IPS DF 6.9 (cell line): ENCODE measurements around the gene LRRC14B.
"Not testable (repeated sequence)": the region's sequence is repeated elsewhere in the genome, so short reads cannot be mapped to it uniquely, and the experiment has no call there.

Experiments used
- DNase-seq: peaks from one replicate; pipeline ENCODE4 v3.0.0-alpha.2; 2013; ENCODE audit warnings: low read depth, low spot score
- H3K27ac ChIP-seq: one replicate; pipeline ENCODE4 v1.5.1; 2013; ENCODE audit warnings: low read length, control low read depth
- H3K27me3 ChIP-seq: 2 replicates; pipeline ENCODE4 v1.6.1; 2013; ENCODE audit warnings: mild to moderate bottlenecking, low read length; ENCODE audit not compliant: control insufficient read depth, insufficient read depth
- H3K36me3 ChIP-seq: 2 replicates; pipeline ENCODE4 v1.6.1; 2013; ENCODE audit warnings: low read length; ENCODE audit not compliant: control insufficient read depth, insufficient read depth
- H3K4me1 ChIP-seq: 2 replicates; pipeline ENCODE4 v1.6.1; 2013; ENCODE audit warnings: low read length; ENCODE audit not compliant: control insufficient read depth, insufficient read depth
- H3K4me3 ChIP-seq: 2 replicates; pipeline ENCODE4 v1.5.1; 2013; ENCODE audit warnings: mild to moderate bottlenecking, low read length
- H3K9me3 ChIP-seq: 2 replicates; pipeline ENCODE4 v1.6.1; 2013; ENCODE audit warnings: low read length, inconsistent platforms; ENCODE audit not compliant: control insufficient read depth, insufficient read depth
- whole genome bisulfite sequencing: extraction: QIAGEN DNeasy Blood & Tissue Kit; methylation state at CpG from one replicate; pipeline ENCODE4 v1.1.7; 2013; ENCODE audit warnings: mixed read lengths, missing lambda C conversion rate; ENCODE audit not compliant: insufficient read length, insufficient coverage; 5-methylcytosine and 5-hydroxymethylcytosine counted together

LRRC14B gene

GRCh38 chr5:160921-161802, 30.1 kb upstream of the LRRC14B start:
- DNase-seq = no peak
- WGBS = no CpG with 5 or more reads among the region's 23 CpGs
- no peaks in the 10 kb centered on the region for H3K27me3 ChIP-seq
- no peaks in the 10 kb centered on the region for H3K4me1 ChIP-seq
- no peak overlapping the region for H3K27ac ChIP-seq
- H3K9me3 ChIP-seq = no peaks in the 10 kb centered on the region
- H3K4me3 ChIP-seq = no peak overlapping the region
- peaks cover 38% of the 10 kb centered on the region for H3K36me3 ChIP-seq

GRCh38 chr5:161803-162110, 29.5 kb upstream of the LRRC14B start:
- no CpG with 5 or more reads among the region's 17 CpGs for WGBS

DNA sequence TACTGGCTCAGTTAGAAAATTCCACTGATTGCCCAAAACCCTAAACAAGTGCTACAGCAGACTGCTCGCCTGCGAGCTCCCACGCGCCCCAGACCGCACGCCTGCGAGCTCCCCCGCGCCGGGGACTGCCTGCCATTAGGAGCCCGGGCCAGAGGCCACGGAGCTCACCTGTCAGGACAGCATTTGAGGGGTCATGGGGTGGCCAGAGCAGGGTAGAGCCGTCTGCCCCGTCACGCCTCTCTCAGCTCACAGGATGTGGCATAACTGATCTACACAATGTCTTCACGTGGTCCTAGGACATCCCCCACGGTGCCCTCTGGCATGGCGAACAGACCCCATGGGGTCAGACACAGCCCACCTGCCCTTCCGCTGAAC, 29.1 kb upstream of the LRRC14B start:
- H3K9me3 ChIP-seq = no peaks in the 10 kb centered on the region
- WGBS = no CpG with 5 or more reads among the region's 19 CpGs
- H3K36me3 ChIP-seq = peaks cover 30% of the 10 kb centered on the region
- no peak overlapping the region for H3K27ac ChIP-seq
- DNase-seq = no peak
- no peak overlapping the region for H3K4me3 ChIP-seq
- H3K27me3 ChIP-seq = no peaks in the 10 kb centered on the region
- H3K4me1 ChIP-seq = no peaks in the 10 kb centered on the region

More at GRCh38 chr5:161803-162110, 29.5 kb upstream of the LRRC14B start:
- no peaks in the 10 kb centered on the region for H3K27me3 ChIP-seq
- no peaks in the 10 kb centered on the region for H3K4me1 ChIP-seq
- no peak overlapping the region for H3K4me3 ChIP-seq
- no peak overlapping the region for H3K27ac ChIP-seq
- no peak for DNase-seq
- H3K9me3 ChIP-seq = no peaks in the 10 kb centered on the region
- peaks cover 32% of the 10 kb centered on the region for H3K36me3 ChIP-seq

GRCh38 chr5:162565-163337, 28.5 kb upstream of the LRRC14B start:
- Histone ChIP-seq H3K4me1 (no peaks in the 10 kb centered on the region), H3K36me3 (peaks cover 27% of the 10 kb centered on the region), H3K9me3 (no peaks in the 10 kb centered on the region), H3K4me3 (no peak overlapping the region), H3K27me3 (no peaks in the 10 kb centered on the region), H3K27ac (no peak overlapping the region)
- DNase-seq = no peak
- no CpG with 5 or more reads among the region's 23 CpGs for WGBS

DNA sequence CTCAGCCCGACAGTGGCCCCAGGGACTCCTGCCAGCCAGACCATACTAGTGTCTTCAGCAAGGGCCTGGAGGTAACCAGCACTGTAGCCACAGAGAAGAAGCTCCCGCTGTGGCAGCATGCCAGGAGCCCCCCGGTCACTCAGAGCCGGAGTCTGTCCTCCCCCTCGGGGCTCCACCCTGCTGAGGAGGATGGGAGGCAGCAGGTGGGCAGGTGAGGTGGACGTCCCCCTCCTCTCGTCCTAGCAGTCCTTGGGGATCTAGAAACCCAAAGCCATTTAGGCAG, 28.0 kb upstream of the LRRC14B start:
- no CpG with 5 or more reads among the region's 7 CpGs for WGBS
- Histone ChIP-seq H3K27ac (no peak overlapping the region), H3K27me3 (no peaks in the 10 kb centered on the region), H3K4me1 (no peaks in the 10 kb centered on the region), H3K36me3 (peaks cover 27% of the 10 kb centered on the region), H3K4me3 (no peak overlapping the region), H3K9me3 (no peaks in the 10 kb centered on the region)
- no peak for DNase-seq

DNA sequence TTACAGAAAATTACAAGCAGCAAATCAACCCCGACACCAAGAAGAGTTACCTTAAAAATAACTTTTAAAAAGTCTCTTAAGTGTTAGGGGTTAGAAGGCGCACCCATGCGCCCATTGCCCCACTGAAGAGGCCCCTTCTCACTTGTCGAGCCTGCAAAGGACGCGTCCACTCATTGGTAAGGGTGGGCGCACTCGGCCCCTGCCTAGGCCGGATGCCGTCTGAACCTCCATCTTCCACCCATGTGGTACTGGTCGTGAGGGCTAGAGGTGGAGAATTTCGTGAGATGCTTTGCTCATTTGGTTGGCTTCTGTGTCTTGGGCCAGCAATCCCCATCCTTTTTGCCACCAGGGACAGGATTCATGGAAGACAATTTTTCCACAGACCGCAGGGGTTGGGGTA, 27.5 kb upstream of the LRRC14B start:
- Histone ChIP-seq H3K4me3 (no peak overlapping the region), H3K9me3 (no peaks in the 10 kb centered on the region), H3K4me1 (no peaks in the 10 kb centered on the region), H3K27me3 (no peaks in the 10 kb centered on the region), H3K36me3 (peaks cover 26% of the 10 kb centered on the region), H3K27ac (no peak overlapping the region)
- no CpG with 5 or more reads among the region's 13 CpGs for WGBS
- no peak for DNase-seq

GRCh38 chr5:164244-164643, 27.1 kb upstream of the LRRC14B start:
- Histone ChIP-seq H3K4me1 (no peaks in the 10 kb centered on the region), H3K4me3 (no peak overlapping the region), H3K27ac (no peak overlapping the region), H3K9me3 (no peaks in the 10 kb centered on the region), H3K27me3 (no peaks in the 10 kb centered on the region), H3K36me3 (peaks cover 25% of the 10 kb centered on the region)
- DNase-seq = no peak
- no CpG with 5 or more reads among the region's 14 CpGs for WGBS

- DNase-seq, H3K4me3 ChIP-seq, H3K4me1 ChIP-seq, H3K9me3 ChIP-seq, H3K27ac ChIP-seq, H3K27me3 ChIP-seq: not testable (repeated sequence)
- WGBS = no CpG with 5 or more reads among the region's 25 CpGs
- H3K36me3 ChIP-seq = peaks cover 22% of the 10 kb centered on the region
Observed at GRCh38 chr5:164783-165182, 26.5 kb upstream of the LRRC14B start.

- Histone ChIP-seq H3K36me3 (peaks cover 20% of the 10 kb centered on the region), H3K27ac (no peak overlapping the region), H3K4me3 (no peak overlapping the region), H3K9me3 (no peaks in the 10 kb centered on the region), H3K4me1 (no peaks in the 10 kb centered on the region), H3K27me3 (no peaks in the 10 kb centered on the region)
- no CpG with 5 or more reads among the region's 27 CpGs for WGBS
- no peak for DNase-seq
Observed at GRCh38 chr5:166441-167372, 24.6 kb upstream of the LRRC14B start.

GRCh38 chr5:167511-167910, 23.8 kb upstream of the LRRC14B start:
- Histone ChIP-seq H3K9me3 (no peaks in the 10 kb centered on the region), H3K27ac (no peak overlapping the region), H3K27me3 (no peaks in the 10 kb centered on the region), H3K36me3 (peaks cover 12% of the 10 kb centered on the region), H3K4me3 (no peak overlapping the region), H3K4me1 (no peaks in the 10 kb centered on the region)
- no peak for DNase-seq
- no CpG with 5 or more reads among the region's 7 CpGs for WGBS
